ENCODE measurements around the gene SUSD5. TPM values are rescaled to one million over a fixed set of nuclear protein-coding genes. Genes with fewer than 3 reads are reported as not detected.
"Not testable (repeated sequence)": the region's sequence is repeated elsewhere in the genome, so short reads cannot be mapped to it uniquely, and the experiment has no call there.

SUSD5 gene
- polyA plus RNA-seq, 3 donors = 3.8 to 4.5 (median 4.1) TPM

GRCh38 chr3:33202711-33203457, 15.7 kb downstream of the SUSD5 start:
- no peak for DNase-seq

GRCh38 chr3:33201195-33201594, 17.4 kb downstream of the SUSD5 start:
- DNase-seq = no peak

- no peak for DNase-seq
These were observed 22.1 kb downstream of the SUSD5 start for GRCh38 chr3:33196538-33196937.

DNA sequence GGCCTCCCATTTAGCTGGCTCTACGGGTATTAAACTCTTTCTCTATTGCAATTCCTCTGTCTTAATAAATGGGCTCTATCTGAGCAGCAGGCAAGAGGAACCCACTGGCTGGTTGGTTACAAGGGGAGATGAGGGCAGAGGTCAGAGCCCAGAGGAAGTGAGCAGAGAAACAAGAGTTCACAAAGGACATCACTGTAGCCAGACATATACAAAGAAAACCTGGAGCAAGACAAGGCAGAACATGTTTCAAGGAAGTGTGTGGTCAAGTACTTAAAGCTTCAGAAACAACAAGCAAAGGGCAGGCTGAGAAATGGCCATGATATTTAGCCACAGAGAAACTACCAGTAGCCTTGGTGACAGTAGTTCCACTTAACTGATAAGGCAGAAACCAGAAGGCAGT, 24.3 kb downstream of the SUSD5 start:
- no peak for DNase-seq

GRCh38 chr3:33187368-33187634, 31.3 kb downstream of the SUSD5 start:
- DNase-seq = no peak

GRCh38 chr3:33186524-33187367, 31.9 kb downstream of the SUSD5 start:
- DNase-seq = no peak

DNA sequence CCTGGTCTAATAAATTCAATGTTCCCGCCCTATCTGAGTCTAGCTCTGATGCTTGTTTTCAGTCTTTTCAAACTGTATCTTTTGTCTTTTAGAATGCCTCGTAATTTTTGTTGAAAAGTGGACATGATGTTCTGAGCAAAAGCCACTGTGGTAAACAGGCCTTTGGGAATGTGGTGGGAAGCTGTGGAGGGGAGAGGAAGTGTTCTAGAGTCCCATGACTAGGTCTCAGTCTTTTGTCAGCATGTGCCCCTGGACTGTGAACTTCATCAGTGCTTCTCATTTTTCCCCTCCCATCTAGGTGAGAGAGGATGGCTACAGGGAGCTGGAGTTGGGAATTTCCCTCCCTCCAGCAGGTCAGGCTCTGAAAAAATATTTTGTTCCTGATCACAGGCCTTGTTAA, 33.7 kb downstream of the SUSD5 start:
- DNase-seq = no peak

DNA sequence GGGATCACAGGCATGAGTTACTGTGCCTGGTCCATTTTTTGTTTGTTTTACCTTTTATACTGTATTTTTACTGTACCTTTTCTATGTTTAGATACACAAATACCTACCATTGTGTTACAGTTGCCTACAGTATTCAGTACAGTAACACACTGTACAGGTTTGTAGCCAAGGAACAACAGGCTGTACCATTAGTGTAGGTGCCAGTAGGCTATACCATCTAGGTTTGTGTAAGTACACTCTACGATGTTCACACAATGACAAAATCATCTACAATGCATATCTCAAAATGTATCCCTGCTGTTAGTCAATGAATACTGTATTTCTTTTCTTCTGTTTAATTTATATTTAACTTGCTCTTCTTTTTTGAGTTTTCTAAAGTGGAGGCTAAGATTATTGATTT, 37.0 kb downstream of the SUSD5 start:
- DNase-seq = not testable (repeated sequence)

DNA sequence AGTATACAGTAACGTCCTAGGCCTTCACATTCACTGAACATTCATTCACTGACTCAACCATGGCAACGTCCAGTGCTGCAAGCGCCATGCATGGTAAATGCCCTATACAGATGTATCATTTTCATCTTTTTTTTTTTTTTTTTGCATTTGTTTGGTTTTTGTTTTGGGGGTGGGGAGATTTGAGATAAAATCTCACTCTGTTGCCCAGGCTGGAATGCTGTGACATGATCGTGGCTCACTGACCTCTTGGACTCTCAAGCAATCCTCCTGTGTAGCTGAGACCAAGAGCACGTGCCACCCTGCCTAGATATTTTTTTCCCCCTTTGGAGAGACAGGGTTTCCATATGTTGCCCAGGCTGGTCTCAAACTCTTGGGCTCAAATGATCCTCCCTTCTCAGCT, 37.4 kb downstream of the SUSD5 start:
- no peak for DNase-seq

DNA sequence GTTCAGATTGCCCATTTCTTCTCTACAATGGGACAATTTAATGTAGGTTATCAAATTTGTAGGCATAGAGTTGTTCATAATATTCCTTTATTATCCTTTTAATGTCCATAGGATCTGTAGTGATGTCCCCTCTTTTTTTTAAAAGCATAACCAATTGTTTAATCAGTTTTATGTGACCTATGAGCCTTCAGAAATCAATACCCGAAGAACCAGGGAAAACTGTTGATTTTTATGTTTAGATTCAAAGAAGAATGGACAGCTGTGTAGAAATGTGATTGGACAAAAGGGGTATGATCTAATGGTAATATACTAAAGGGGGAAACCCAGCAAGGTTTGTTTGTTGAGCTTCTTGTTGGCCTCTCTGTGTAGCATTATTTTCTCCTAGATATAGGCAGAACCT, 39.5 kb downstream of the SUSD5 start:
- DNase-seq = no peak

- DNase-seq = no peak
These were observed 43.7 kb downstream of the SUSD5 start for GRCh38 chr3:33174711-33175414.

DNA sequence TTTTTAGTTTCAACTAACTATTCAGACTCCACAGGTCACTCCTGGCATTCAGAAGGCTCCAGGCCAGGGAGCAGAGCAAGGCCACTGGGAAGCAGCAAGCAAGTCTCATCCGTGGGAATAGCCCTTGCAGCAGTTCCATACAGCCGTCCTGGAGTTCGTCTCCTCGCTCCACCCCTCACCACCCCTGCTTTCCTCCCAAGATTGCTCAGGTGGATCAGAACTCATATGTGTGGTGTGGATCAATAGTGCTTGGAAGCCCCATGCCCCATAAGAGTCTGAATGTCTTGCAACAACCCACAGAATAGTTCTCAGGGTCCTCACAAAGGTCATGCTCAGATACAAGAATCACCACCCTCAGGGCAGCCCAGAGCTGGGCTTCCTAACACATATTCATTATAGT, 44.5 kb downstream of the SUSD5 start:
- no peak for DNase-seq

DNA sequence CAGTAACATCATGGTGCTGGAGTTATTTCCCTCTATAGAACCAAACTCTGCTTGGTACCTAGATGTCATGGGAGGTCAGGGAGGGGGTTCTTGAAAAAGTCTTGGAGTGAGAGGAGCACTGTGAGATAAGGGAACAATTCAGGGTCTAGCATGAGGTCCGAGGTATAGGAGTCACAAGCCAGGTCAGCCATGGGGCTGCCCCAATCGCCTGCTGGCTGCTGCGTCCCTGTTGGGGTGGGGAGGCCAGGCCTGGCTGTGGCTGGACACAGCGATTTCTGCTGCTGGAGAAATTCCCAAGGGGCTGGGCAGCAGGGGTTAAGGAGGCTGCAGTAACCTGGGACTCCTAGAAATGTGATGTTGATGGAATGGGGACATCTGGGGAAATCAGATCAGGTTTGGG, 44.9 kb downstream of the SUSD5 start:
- DNase-seq = no peak

DNA sequence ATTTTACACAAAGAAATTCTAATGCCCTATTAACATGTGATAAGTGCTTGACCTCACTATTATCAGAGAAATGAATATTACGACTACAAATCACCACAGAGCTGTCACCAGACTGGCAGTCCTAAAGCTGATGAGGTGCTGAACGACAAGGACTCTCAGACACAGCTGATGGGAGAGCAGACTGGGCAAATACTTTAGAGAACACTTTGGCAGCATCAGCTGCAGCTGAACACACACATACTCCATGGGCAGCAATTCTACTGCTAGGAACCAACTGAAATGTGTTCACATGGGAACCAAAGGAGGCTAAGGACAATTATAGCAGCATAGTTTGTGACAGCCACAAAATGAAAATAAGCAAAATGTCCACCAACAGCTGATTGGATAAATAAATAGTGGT, 45.5 kb downstream of the SUSD5 start:
- DNase-seq = no peak

DNA sequence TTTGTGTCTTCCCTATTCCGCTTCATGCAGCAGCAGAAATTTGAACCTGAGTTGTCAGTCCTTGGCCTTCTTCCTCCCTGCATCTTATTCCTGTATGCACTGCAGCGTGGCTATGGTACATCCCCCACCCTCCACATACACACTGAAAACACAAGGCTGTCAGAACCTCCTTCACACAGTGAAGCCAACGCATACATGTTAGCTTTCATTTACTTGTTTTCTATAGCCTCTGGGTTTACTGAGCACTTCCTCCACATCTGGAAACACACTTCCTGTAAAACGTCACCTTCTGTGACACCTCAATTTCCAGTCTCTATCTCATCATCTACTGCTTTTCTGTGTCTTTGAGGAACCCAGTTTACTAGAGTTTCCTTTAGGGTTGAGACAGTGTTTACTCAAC, 47.0 kb downstream of the SUSD5 start:
- no peak for DNase-seq

DNA sequence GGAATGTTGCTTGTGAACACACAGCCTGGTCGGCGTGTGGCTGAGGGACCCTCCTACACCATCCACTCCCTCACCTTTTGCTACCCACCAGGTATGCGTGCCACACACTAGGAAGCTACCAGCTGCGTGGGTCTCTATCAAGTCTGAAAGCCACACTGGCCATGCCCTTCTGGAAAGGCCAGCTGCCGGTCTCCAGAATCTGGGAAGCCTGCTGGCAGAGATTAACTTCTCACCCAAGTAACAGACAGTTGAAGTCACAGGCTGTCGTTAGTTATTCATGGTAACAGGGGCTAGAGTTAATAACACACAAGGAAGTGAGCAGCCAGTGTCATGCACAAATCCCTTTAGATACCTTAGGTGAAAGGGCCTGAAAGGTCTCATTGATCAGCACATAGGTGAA, 48.1 kb downstream of the SUSD5 start:
- DNase-seq = no peak

- no peak for DNase-seq
These were observed 50.8 kb downstream of the SUSD5 start for GRCh38 chr3:33167716-33168336.

- no peak for DNase-seq
These were observed 51.3 kb downstream of the SUSD5 start for GRCh38 chr3:33167284-33167683.

DNA sequence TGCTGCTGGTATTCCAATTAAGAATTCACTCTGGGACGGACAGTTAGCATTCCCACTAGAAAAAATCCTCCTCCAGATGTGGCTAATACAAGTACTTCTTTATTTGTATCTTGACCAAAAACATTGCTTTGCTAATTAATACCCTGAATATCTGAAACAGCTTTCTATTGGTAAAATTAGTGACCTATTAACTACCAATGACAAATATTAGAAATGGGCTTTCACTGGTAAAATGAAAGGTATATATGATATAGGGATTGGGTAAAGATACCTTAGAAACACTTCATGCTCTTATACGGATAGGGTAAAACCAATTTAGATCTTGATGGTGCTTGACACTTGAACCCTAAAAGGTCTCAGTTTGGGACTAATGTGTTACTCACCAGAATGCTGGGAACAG, 52.5 kb downstream of the SUSD5 start:
- DNase-seq = no peak

GRCh38 chr3:33165372-33165771, 53.2 kb downstream of the SUSD5 start:
- no peak for DNase-seq

- not testable (repeated sequence) for DNase-seq
These were observed 56.0 kb downstream of the SUSD5 start for GRCh38 chr3:33162621-33163020.

GRCh38 chr3:33159981-33160380, 58.6 kb downstream of the SUSD5 start:
- no peak for DNase-seq

GRCh38 chr3:33159234-33159633, 59.4 kb downstream of the SUSD5 start:
- no peak for DNase-seq

Data from renal pelvis (tissue), 4 donors.